Measurements from ENCODE around the gene DAAM2.

DAAM2 gene

GRCh38 chr6:39884696-39885095, 92.5 kb downstream of the DAAM2 start:
- DNase-seq (ENCODE audit: low read depth, low spot score) = no peak

GRCh38 chr6:39885691-39886090, 93.5 kb downstream of the DAAM2 start:
- DNase-seq (ENCODE audit: low read depth, low spot score) = no peak

GRCh38 chr6:39886871-39887270, 94.7 kb downstream of the DAAM2 start:
- no peak for DNase-seq (ENCODE audit: low read depth, low spot score)

GRCh38 chr6:39887692-39888450, 95.7 kb downstream of the DAAM2 start:
- peak; percentile 84 for DNase-seq (ENCODE audit: low read depth, low spot score)

GRCh38 chr6:39889229-39889628, 97.1 kb downstream of the DAAM2 start:
- DNase-seq (ENCODE audit: low read depth, low spot score) = no peak

GRCh38 chr6:39891353-39891752, 99.2 kb downstream of the DAAM2 start:
- no peak for DNase-seq (ENCODE audit: low read depth, low spot score)

GRCh38 chr6:39891976-39892375, 99.8 kb downstream of the DAAM2 start:
- DNase-seq (ENCODE audit: low read depth, low spot score) = no peak

- DNase-seq (ENCODE audit: low read depth, low spot score) = peak; percentile 78
Observed at GRCh38 chr6:39892490-39893129, 100.4 kb downstream of the DAAM2 start.

GRCh38 chr6:39893286-39893685, 101.1 kb downstream of the DAAM2 start:
- DNase-seq (ENCODE audit: low read depth, low spot score) = no peak

- DNase-seq (ENCODE audit: low read depth, low spot score) = no peak
Observed at GRCh38 chr6:39896701-39897100, 104.5 kb downstream of the DAAM2 start.

GRCh38 chr6:39897698-39898097, 105.5 kb downstream of the DAAM2 start:
- DNase-seq (ENCODE audit: low read depth, low spot score) = peak; percentile 23

GRCh38 chr6:39898625-39899024, 106.4 kb downstream of the DAAM2 start:
- DNase-seq (ENCODE audit: low read depth, low spot score) = no peak

GRCh38 chr6:39899554-39900295, 107.5 kb downstream of the DAAM2 start:
- DNase-seq (ENCODE audit: low read depth, low spot score) = no peak

- no peak for DNase-seq (ENCODE audit: low read depth, low spot score)
Observed at GRCh38 chr6:39901116-39901655, 109.0 kb downstream of the DAAM2 start.

- no peak for DNase-seq (ENCODE audit: low read depth, low spot score)
Observed at GRCh38 chr6:39901670-39902069, 109.5 kb downstream of the DAAM2 start.

GRCh38 chr6:39902136-39902535, 110.0 kb downstream of the DAAM2 start:
- no peak for DNase-seq (ENCODE audit: low read depth, low spot score)

- no peak for DNase-seq (ENCODE audit: low read depth, low spot score)
Observed at GRCh38 chr6:39902786-39903465, 110.8 kb downstream of the DAAM2 start.

GRCh38 chr6:39903656-39904055, 111.5 kb downstream of the DAAM2 start:
- no peak for DNase-seq (ENCODE audit: low read depth, low spot score)

GRCh38 chr6:39904946-39905639, 112.9 kb downstream of the DAAM2 start:
- DNase-seq (ENCODE audit: low read depth, low spot score) = no peak

GRCh38 chr6:39905640-39905975, 113.4 kb downstream of the DAAM2 start:
- no peak for DNase-seq (ENCODE audit: low read depth, low spot score)

- DNase-seq (ENCODE audit: low read depth, low spot score) = no peak
Observed at GRCh38 chr6:39906318-39906761, 114.2 kb downstream of the DAAM2 start.
